Skeletal muscle satellite cell (primary cell): ENCODE results near the gene FAM161B.
"Not testable (repeated sequence)": the region's sequence is repeated elsewhere in the genome, so short reads cannot be mapped to it uniquely, and the experiment has no call there.

Source experiments
- H3K27me3 ChIP-seq: 2 replicates; pipeline ENCODE4 v1.7.0; 2013; ENCODE audit warnings: low read length; ENCODE audit not compliant: control insufficient read depth, insufficient read depth
- H3K36me3 ChIP-seq: 2 replicates; pipeline ENCODE4 v1.7.0; 2013; ENCODE audit warnings: mild to moderate bottlenecking, control low read depth, low read length; ENCODE audit not compliant: insufficient read depth
- H3K4me1 ChIP-seq: 2 replicates; pipeline ENCODE4 v1.7.0; 2013; ENCODE audit warnings: low read length; ENCODE audit not compliant: control insufficient read depth, insufficient read depth
- H3K4me2 ChIP-seq: 2 replicates; pipeline ENCODE4 v1.7.0; 2013; ENCODE audit warnings: mild to moderate bottlenecking, low read length
- H3K4me3 ChIP-seq: 2 replicates; pipeline ENCODE4 v1.7.0; 2013; ENCODE audit warnings: low read length
- H3K9ac ChIP-seq: 2 replicates; pipeline ENCODE4 v1.7.0; 2013; ENCODE audit warnings: mild to moderate bottlenecking, low read depth, low read length, moderate library complexity
- H3K9me3 ChIP-seq: replicated peaks from 2 replicates; pipeline ENCODE4 v1.7.0; 2013; ENCODE audit warnings: mild to moderate bottlenecking, control low read depth, low read length

The FAM161B gene

GRCh38 chr14:73942180-73942579, 7.7 kb downstream of the FAM161B start:
- H3K9ac ChIP-seq: no peak overlapping the region

GRCh38 chr14:73937012-73937411, 12.9 kb downstream of the FAM161B start:
- no peak overlapping the region for H3K4me3 ChIP-seq
- no peak overlapping the region for H3K9ac ChIP-seq
- no peaks in the 10 kb centered on the region for H3K4me1 ChIP-seq
- H3K36me3 ChIP-seq: peaks cover 47% of the 10 kb centered on the region
- H3K9me3 ChIP-seq: no peaks in the 10 kb centered on the region
- no peak overlapping the region for H3K4me2 ChIP-seq
- no peaks in the 10 kb centered on the region for H3K27me3 ChIP-seq

More at GRCh38 chr14:73942180-73942579, 7.7 kb downstream of the FAM161B start:
- Histone ChIP-seq H3K36me3 (peaks cover 13% of the 10 kb centered on the region), H3K4me3 (no peak overlapping the region), H3K9me3 (no peaks in the 10 kb centered on the region), H3K4me1 (peaks cover 12% of the 10 kb centered on the region), H3K4me2 (no peak overlapping the region), H3K27me3 (no peaks in the 10 kb centered on the region)

DNA sequence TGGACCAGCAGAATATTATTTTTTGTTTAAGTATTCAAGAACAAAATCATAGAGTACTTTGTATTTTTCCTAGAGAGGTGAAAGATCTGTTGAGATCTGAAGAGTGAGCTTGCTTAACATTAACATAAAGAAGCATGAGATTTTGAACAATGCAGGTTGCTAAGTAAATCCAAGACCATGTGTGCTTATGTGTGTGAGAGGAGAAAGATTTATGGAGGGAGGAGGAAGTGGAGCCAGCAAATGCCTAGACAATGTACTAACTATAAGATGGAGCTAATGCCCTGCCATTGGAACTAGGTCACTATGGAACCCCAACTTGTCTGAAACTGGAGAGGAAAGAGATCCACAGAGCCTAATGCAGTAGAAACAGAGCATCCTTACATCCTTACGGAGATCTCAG, 13.3 kb downstream of the FAM161B start:
- no peak overlapping the region for H3K4me3 ChIP-seq
- H3K4me2 ChIP-seq: no peak overlapping the region
- no peaks in the 10 kb centered on the region for H3K27me3 ChIP-seq
- peaks cover 52% of the 10 kb centered on the region for H3K36me3 ChIP-seq
- no peak overlapping the region for H3K9ac ChIP-seq
- H3K9me3 ChIP-seq: no peaks in the 10 kb centered on the region
- no peaks in the 10 kb centered on the region for H3K4me1 ChIP-seq

- no peaks in the 10 kb centered on the region for H3K9me3 ChIP-seq
- H3K4me2 ChIP-seq: no peak overlapping the region
- peaks cover 58% of the 10 kb centered on the region for H3K36me3 ChIP-seq
- H3K27me3 ChIP-seq: no peaks in the 10 kb centered on the region
- H3K4me3 ChIP-seq: no peak overlapping the region
- no peaks in the 10 kb centered on the region for H3K4me1 ChIP-seq
- H3K9ac ChIP-seq: no peak overlapping the region
Measured at GRCh38 chr14:73935666-73936065, 14.2 kb downstream of the FAM161B start.

GRCh38 chr14:73924337-73924736, 25.6 kb downstream of the FAM161B start:
- peaks cover 65% of the 10 kb centered on the region for H3K36me3 ChIP-seq
- no peaks in the 10 kb centered on the region for H3K4me1 ChIP-seq
- H3K27me3 ChIP-seq: no peaks in the 10 kb centered on the region
- no peak overlapping the region for H3K4me2 ChIP-seq
- no peak overlapping the region for H3K9ac ChIP-seq
- no peaks in the 10 kb centered on the region for H3K9me3 ChIP-seq
- H3K4me3 ChIP-seq: no peak overlapping the region

GRCh38 chr14:73919457-73919856, 30.4 kb downstream of the FAM161B start:
- peaks cover 11% of the 10 kb centered on the region for H3K4me1 ChIP-seq
- H3K9me3 ChIP-seq, H3K4me3 ChIP-seq, H3K4me2 ChIP-seq, H3K27me3 ChIP-seq, H3K9ac ChIP-seq: not testable (repeated sequence)
- H3K36me3 ChIP-seq: peaks cover 50% of the 10 kb centered on the region

DNA sequence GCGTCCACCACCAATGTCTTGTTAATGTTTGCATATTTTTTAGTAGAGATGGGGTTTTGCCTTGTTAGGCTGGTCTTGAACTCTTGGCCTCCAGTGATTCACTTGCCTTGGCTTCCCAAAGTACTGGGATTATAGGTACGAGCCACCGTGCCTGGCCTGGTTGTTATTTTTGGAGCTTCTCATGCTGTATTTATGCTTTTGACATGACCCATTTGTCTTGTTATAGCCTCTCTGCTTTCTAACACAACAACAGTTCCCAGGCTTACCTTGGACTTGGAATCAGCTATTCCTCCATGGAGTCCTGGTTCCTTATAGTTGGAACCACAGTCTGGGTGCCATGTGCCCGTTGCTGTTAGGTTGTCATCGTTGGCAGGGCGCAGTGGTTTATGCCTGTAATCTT, 33.6 kb downstream of the FAM161B start:
- H3K36me3 ChIP-seq: peaks cover 42% of the 10 kb centered on the region

GRCh38 chr14:73913256-73913655, 36.6 kb downstream of the FAM161B start:
- Histone ChIP-seq H3K4me3 (no peak overlapping the region), H3K4me2 (no peak overlapping the region), H3K27me3 (no peaks in the 10 kb centered on the region), H3K9ac (no peak overlapping the region), H3K36me3 (peaks cover 54% of the 10 kb centered on the region), H3K9me3 (no peaks in the 10 kb centered on the region), H3K4me1 (peaks cover 11% of the 10 kb centered on the region)

More for the DNA sequence above, 33.6 kb downstream of the FAM161B start:
- no peak overlapping the region for H3K4me3 ChIP-seq
- peaks cover 11% of the 10 kb centered on the region for H3K4me1 ChIP-seq
- H3K9ac ChIP-seq: no peak overlapping the region
- H3K4me2 ChIP-seq: no peak overlapping the region
- H3K9me3 ChIP-seq: no peaks in the 10 kb centered on the region
- H3K27me3 ChIP-seq: no peaks in the 10 kb centered on the region

DNA sequence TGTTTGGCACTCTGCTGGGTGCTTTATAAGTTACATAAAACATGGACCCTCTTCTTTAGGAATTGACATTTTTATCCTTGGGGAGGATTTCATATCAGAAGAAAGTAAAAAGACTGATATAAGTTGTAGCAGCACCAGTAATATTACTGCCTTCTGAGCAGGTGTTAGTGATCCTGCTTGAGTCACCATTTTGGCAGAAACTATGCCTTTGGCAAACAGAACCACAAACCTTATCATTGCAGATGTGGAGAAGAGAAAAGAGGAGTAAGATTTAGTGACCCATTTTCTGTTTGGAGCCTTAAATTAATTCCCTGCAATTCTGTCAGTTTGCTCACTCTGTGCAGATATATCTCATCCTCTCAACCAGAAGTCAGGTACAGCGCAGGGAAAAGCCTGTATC, 40.2 kb downstream of the FAM161B start:
- Histone ChIP-seq H3K9me3 (no peaks in the 10 kb centered on the region), H3K9ac (no peak overlapping the region), H3K36me3 (peaks cover 72% of the 10 kb centered on the region), H3K4me3 (no peak overlapping the region), H3K27me3 (no peaks in the 10 kb centered on the region), H3K4me1 (no peaks in the 10 kb centered on the region), H3K4me2 (no peak overlapping the region)

- H3K4me2 ChIP-seq: no peak overlapping the region
- no peaks in the 10 kb centered on the region for H3K9me3 ChIP-seq
- H3K36me3 ChIP-seq: peaks cover 72% of the 10 kb centered on the region
- H3K4me1 ChIP-seq: peaks cover 4% of the 10 kb centered on the region
- H3K27me3 ChIP-seq: no peaks in the 10 kb centered on the region
- H3K4me3 ChIP-seq: no peak overlapping the region
- no peak overlapping the region for H3K9ac ChIP-seq
Measured at GRCh38 chr14:73903028-73903427, 46.9 kb downstream of the FAM161B start.

DNA sequence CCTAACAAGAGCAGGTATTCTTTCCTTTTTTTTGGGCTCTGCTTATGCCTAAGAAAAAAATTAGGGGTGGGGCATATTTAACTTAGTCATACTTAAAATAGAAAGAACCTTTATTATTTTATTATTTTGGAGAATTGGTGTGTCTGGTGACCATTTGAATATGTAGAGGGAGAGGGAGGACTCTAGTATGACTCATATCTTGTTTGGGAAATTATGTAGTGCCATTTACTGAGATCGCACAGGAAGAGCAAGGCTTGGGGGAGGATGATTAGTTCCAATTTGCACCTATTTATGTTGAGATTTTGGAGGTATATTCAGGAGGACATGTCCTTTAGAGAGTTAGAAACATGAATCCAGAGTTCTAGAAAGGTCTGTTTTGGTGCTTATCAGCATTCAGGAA, 53.4 kb downstream of the FAM161B start:
- Histone ChIP-seq H3K4me1 (peaks cover 4% of the 10 kb centered on the region), H3K4me3 (no peak overlapping the region), H3K4me2 (no peak overlapping the region), H3K36me3 (peaks cover 68% of the 10 kb centered on the region), H3K9me3 (no peaks in the 10 kb centered on the region), H3K27me3 (no peaks in the 10 kb centered on the region), H3K9ac (no peak overlapping the region)

GRCh38 chr14:73895939-73896338, 54.0 kb downstream of the FAM161B start:
- Histone ChIP-seq H3K9ac (no peak overlapping the region), H3K9me3 (no peaks in the 10 kb centered on the region), H3K4me1 (peaks cover 4% of the 10 kb centered on the region), H3K4me2 (no peak overlapping the region), H3K36me3 (peaks cover 63% of the 10 kb centered on the region), H3K4me3 (no peak overlapping the region), H3K27me3 (no peaks in the 10 kb centered on the region)
